HG03342 (cell line): ENCODE results near the gene ARF6.
"Not testable (repeated sequence)": the region's sequence is repeated elsewhere in the genome, so short reads cannot be mapped to it uniquely, and the experiment has no call there.

Experiments used
- ATAC-seq: cut with Tn5 transposase; IDR thresholded peaks from one replicate; pipeline ENCODE4 v1.9.1; 2021; ENCODE audit warnings: mild to moderate bottlenecking, moderate library complexity; ENCODE audit not compliant: unreplicated experiment

Gene ARF6

DNA sequence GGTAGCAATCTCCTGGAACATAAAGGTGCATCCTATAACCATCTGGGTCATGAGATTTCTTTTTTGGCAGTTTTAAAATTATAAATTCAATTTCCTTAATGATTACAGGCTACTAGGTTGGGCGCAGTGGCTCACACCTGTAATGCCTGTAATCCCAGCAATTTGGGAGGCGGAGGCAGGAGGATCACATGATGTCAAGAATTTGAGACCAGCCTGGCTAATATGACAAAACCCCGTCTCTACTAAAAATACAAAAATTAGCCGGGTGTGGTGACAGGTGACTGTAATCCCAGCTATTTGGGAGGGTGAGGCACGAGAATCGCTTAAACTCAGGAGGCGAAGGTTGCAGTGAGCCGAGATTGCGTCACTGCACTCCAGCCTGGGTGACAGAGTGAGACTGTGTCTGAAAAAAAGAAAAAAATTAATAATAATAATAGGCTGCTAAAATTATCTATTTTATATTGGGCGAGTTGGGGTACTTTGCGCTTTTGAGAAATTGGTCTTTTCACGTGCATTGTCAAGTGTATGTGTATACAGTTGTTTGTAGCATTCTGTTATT lies 17.2 kb upstream of the ARF6 start:
- ATAC-seq = no peak

DNA sequence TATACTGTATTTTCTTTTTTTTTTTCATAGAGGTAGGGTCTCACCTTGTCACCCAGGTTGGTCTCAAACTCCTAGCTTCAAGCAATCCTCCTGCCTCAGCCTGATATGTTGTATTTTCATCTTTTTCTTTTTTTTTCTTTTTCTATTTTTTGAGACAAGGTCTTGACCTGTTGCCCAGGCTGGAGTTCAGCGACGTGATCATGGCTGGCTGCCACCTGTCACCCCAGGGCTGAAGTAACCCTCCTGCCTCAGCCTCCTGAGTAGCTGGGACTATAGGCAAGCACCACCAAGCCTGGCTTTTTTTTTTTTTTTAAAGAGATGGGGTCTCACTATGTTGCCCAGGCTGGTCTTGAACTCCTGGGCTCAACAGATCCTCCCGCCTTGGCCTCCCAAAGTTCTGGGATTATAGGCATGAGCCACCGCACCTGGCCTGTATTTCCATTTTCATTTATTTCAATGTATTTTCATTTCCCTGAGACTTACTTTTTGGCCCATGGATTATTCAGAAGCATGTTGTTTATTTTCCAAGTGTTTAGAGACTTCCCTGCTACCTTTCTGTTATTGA lies 16.2 kb upstream of the ARF6 start:
- no peak for ATAC-seq

DNA sequence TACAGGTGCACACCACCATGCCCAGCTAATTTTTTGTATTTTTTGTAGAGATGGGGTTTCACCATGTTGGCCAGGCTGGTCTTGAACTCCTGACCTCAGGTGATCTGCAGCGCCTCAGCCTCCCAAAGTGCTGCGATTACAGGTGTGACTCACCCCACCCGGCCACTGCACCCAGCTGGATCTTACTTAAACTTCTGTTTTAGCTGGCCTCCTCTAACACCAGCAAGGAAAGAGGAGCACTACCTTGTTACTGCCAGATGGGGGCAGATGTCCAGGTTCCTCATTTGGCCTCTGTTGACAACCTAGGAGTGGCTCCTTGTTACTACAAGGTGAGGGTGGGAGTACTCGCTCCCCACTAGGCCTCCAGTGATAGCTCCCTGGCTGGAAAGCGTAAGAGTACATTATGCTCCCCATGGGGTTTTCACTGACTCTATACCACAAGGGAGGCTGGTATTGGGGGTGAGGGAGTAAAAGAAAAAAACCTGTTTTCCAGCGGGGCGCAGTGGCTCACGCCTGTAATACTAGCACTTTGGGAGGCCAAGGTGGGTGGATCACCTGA lies 13.2 kb upstream of the ARF6 start:
- peak; percentile 93 for ATAC-seq

DNA sequence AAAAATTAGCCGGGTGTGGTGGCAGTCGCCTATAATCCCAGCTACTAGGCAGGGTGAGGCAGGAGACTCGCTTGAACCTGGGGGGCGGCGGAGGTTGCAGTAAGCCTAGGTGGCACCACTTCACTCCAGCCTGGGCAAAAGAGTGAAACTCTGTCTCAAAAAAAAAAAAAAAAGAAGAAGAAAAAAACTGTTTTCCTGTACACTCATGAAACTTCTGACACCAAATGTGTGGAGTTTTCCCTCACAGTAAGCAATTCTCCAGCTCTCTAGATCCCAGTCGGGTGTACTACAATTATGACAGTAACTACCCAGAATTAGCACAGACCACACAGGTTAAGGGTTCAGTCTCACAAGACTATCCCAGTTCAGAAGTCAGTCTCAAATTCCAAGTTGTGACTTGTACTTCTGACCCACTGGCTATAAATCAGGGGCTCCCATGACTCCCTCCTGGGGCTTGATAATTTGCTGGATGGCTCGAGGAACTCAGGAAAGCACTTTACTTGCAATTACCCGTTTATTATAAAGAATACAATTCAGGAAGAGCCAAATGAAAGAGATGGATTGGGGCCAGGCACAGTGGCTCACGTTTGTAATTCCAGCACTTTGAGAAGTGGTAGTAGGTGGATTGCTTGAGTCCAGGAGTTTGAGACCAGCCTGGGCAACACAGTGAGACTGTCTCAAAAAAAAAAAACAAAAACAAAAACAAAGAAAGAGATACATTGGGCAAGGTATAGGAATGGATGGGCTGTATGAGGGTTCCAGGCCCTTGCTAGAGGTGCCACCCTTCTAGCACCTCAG lies 12.4 kb upstream of the ARF6 start:
- ATAC-seq = no peak

DNA sequence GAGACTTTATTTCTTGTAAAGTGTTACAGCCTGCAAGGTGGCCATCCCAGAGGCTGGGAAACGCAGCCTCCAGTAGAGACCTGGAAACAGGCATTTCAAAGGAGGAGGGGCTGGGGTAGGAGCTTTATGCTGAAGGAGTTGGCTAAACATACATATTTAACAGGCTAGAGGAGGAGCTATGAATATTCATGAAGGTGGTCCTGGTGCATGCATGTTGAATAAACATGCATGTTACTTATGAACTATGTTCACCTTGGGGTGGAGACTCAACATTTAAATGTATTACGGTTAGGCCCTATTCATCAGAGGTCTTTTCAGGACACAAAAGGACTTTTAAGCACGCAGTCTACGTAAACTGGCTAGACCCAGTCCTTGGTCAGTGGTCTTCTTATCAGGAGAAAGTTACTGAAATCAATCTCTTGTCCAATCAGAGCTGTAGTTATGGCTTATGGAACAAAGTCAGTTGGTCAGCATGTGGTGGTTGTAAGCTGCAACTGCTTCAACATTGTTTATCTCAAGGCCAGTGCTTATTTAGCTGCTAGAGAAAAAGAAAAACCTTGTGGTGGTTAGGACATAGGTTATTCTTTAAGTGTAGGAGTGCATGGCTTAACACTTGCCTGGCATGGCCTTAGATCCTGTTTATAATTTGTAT lies 11.4 kb upstream of the ARF6 start:
- ATAC-seq = no peak

DNA sequence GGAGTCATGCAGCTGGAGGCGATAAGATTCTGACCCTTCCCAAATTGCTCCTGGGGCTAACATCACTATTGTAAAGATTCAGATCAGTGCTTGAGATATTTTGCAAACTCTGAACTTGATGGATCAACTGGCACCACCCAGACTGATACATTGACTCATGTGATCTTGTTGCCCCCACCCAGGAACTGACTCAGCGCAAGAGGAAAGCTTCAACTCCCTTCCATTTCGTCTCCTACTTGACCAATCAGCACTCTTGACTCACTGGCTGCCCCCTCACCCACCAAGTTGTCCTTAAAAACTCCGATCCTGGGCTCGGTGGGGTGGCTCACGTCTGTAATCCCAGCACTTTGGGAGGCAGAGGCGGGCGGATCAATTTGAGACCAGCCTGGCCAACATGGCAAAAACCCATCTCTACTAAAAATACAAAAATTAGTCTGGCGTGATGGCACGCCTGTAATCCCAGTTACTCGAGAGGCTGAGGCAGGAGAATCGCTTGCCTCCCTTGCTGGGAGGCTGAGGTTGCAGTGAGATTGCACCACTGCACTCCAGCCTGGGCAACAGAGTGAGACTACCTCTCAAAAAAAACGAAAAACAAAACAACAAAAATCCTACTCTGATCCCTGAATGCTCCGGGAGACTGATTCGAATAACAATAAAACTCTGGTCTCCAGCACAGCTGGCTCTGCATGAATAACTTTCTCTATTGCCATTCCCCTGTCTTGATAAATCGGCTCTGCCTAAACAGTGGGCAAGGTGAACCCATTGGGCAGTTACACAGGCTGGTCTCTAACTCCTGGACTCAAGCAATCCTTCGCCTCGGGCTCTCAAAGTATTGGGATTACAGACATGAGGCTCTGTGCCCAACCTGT lies 9.8 kb upstream of the ARF6 start:
- no peak for ATAC-seq

DNA sequence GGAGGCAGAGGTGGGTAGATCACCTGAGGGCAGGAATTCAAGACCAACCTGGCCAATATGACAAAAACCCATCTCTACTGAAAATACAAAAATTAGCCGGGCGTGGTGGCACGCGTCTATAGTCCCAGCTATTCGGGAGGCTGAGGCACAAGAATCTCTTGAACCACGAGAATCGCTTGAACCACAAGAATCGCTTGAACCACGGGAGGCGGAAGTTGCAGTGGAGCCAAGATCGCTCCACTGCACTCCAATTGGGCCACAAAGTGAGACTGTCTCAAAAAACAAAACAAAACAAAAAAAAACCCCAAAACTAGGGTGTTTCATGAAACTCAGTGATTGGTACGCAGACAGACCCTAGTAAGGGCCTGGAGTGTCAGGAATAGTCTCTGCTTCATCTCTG lies 6.4 kb upstream of the ARF6 start:
- ATAC-seq = no peak

DNA sequence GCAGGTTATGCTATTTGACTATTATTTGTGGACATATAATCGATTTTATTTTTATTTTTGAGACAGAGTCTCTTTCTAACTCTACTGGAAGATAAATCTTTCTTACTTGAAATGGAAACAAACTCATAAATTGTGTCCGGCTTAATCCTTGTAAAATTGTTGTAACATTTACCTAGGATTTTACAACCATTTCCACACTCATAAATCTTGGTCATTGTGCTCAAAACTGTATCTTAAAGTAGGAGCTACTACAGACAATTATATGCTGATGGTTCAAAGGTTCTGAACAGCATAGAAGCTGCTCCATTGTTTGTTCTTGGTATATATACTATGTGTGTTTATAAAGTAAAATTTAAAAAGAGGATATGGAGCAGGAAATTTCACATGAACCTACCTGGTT lies 4.6 kb upstream of the ARF6 start:
- ATAC-seq = no peak

DNA sequence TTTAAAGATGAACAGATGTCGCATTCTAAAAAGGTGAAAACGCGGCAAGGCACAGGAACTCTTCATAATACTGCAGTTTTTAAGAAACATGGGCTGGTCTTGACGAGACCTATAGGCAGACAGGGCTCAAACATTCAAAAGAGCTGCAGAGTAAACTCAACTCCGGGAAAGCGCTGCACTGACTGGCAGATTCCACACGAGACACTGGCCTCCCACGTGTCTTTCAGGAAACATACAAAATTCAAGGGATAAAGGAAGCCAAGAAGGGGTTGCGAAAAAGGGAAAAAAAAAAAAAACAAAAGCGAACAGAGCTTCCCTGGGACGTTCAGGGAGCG lies 614 bp upstream of the ARF6 start:
- peak; percentile 32 for ATAC-seq

DNA sequence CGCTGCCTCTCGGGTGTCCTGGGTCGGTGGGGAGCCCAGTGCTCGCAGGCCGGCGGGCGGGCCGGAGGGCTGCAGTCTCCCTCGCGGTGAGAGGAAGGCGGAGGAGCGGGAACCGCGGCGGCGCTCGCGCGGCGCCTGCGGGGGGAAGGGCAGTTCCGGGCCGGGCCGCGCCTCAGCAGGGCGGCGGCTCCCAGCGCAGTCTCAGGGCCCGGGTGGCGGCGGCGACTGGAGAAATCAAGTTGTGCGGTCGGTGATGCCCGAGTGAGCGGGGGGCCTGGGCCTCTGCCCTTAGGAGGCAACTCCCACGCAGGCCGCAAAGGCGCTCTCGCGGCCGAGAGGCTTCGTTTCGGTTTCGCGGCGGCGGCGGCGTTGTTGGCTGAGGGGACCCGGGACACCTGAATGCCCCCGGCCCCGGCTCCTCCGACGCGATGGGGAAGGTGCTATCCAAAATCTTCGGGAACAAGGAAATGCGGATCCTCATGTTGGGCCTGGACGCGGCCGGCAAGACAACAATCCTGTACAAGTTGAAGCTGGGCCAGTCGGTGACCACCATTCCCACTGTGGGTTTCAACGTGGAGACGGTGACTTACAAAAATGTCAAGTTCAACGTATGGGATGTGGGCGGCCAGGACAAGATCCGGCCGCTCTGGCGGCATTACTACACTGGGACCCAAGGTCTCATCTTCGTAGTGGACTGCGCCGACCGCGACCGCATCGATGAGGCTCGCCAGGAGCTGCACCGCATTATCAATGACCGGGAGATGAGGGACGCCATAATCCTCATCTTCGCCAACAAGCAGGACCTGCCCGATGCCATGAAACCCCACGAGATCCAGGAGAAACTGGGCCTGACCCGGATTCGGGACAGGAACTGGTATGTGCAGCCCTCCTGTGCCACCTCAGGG lies 679 bp downstream of the ARF6 start:
- ATAC-seq = peak; percentile 33

DNA sequence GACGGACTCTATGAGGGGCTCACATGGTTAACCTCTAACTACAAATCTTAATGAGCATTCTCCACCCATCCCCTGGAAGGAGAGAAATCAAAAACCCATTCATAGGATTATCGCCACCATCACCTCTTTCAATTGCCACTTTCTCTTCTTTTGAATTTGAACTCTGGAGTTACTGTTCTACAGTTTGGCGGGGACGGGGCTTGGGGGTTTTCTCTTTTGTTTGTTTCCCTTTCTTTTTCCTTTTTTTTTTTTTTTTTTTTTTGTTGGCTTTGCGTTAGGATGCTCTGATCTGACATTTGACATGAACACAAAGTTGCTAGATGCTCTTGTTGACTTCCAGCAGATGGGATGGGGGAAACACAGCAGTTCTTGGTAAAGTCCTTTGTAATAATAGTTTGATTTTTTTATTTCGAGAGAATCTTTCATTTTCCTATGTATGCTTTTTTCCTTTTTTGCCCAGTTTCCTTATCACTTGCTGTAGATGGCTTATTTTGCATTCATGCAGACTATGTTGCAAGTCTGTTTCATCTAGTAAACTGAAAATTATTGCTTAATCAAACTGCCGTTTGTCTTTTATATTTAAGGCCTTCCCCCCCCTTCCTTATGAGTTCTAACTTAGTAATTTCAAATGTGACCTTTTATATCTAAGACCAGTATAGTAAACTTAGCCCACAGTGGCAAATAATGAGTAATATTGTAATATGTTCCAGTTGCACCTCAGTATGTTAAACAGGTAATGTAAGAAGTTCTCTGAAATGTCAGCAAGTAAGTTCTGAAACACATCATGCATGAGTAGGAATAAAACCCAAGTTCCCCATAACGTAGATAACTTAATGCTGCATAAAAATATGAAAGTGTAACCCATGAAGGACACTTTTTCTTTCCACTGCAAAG lies 1.6 kb downstream of the ARF6 start:
- not testable (repeated sequence) for ATAC-seq

DNA sequence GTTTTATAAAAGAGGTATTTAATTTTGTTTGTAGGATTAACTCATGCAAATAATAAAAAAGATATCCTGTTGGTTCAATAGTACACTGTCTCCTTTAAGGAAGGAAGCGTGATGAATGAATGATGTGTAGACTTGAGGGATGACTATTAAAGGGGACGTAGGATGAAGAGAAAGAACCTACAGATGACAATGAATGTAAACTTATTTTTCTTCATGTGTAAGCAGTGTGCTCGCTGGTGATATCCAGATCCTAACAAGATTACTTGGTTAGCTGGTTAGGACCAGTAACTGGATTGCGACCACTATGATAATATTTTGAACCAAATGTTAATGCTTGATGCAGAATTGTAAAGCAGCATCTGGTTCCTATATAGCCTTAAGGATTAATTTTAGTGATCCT lies 2.6 kb downstream of the ARF6 start:
- no peak for ATAC-seq

DNA sequence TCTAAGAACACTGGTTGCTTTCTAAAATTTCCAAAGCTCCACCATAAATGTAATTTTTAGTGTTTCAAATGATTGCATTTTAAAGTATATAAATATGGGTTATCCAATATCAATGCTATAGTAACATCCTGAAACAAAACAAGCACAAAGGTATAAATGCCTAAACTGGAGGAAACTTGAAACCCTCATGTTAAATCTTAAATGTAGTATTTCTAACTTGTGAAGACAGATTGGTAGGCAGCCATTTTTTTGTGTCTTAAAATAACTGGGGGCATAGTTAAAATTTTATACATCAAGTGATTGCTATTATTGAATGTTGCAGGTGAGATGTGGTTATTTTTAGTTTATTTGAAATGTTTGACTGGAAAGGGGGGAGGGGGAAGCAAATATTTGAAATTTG lies 3.4 kb downstream of the ARF6 start:
- ATAC-seq = not testable (repeated sequence)

DNA sequence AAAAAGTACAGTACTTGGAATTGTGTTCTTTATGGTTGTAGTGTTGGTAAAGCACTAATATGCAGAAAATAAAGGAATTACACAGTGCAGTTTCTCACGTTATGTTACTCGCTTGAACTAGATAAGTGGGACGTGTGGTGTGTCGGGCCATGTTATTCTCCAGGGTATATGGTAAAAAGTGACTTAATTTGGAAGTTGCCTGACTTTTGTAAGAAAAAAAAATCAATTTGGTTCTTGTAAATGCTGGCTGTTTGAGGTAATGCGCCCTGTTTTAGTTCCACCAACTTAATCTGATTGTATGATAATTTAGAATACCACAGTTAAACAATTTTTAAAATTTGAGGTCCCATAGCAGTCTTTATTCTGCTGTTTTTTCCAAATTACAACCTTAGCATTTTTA lies 4.1 kb downstream of the ARF6 start:
- no peak for ATAC-seq

DNA sequence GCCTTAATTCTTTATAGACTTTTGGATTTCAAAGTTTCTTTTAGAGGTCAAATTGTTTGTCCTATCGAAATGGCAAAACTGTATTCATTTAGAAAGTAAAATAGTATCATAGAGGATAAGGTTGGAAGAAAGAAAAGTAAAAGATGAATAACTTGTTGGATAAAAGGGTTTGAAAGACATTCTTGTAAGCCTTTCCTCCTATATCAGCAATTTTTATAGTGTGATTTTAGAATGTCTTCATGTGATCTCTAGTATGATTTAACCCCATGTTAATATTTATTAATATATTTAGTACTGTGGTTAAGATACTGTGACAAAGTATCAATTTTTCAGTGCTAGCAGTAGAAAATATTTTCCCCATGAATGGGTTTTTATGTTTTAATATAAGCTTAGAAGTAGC lies 4.5 kb downstream of the ARF6 start:
- no peak for ATAC-seq

DNA sequence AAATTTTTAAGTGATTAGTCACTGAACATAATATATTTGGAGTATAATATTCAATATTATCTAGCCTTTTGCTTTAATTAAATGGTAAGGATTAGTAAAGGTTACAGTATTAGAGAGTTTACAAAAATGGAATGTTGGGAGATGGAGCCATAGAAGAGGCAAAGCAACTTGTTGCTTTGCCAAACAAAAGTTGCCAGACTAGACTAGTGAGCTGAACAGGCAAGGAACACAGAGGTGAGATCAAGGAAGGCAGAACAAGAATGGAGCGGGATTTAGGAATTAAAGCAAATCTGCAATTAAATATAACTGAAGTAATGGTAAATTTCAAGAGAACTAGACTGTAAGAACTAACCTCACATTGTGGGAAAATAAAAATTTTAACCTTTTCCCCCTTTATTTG lies 5.1 kb downstream of the ARF6 start:
- ATAC-seq = no peak

DNA sequence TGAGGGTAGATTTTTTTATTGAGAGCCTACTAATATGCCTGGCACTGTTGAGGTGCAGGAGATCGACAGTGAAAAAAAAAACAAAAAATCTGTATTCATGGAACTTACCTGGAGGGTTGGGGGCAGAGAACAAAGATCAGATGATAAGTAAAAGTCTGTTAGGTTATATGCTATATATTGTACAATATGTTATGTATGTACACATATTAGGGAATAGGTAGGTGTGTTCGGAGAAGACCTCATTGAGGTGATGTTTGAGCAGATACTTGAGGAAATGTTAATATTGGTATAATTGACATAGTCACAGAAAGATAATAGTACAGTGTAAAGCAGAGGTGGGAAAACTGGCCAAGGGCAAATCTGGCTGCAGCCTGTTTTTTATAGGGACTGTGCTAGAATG lies 5.6 kb downstream of the ARF6 start:
- no peak for ATAC-seq

DNA sequence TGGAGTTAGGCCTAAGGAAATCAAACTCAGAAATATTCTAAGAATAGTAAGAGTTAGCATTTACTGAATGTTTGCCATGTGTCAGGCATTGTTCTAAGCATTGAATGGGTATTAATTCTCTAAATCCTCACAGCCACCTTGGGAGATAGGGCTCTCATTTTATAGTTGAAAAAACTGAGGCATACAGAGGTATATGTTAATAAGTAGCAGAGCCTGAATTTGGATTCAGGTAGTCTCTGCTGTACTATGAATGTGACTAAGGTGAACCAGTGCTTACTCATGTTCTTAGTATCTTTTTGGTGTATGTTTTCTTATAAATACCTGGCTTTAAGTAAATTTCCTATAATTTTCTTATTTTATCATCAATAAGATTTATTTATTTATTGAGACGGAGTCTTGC lies 8.1 kb downstream of the ARF6 start:
- ATAC-seq = no peak

DNA sequence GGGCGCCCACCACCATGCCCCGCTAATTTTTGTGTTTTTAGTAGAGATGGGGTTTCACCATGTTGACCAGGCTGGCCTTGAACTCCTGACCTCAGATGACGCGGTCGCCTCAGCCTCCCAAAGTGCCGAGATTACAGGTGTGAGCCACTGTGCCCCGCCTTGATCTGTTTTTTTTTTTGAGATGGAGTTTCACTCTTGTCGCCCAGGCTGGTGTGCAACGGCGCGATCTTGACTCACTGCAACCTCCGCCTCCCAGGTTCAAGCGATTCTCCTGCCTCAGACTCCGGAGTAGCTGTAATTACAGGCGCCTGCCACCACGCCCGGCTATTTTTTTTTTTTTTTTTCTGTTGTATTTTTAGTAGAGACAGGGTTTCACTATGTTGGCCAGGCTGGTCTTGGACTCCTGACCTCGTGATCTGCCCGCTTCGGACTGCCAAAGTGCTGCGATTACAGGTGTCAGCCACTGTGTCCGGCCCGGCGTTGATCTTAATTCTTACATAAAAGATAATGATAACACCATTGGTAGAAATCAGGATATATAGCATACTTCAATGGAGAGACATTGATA lies 9.9 kb downstream of the ARF6 start:
- ATAC-seq = not testable (repeated sequence)
